Esophagus squamous epithelium (tissue), 4 donors: ENCODE data around the gene DDOST.

Source experiments
- CTCF ChIP-seq, 6 experiments: fragments of 450-650 bp in 4 of 6; fragments of 200-600 bp in 2 of 6; sonication (generic) in 2 of 6; IDR thresholded peaks; one replicate each; pipeline ENCODE4 v1.5.1; 2016 to 2019; ENCODE audit warnings: antibody characterized with exemption in 6 of 6, mild to moderate bottlenecking in 4 of 6, moderate library complexity in 4 of 6
- POLR2A ChIP-seq, 4 donors: fragments of 450-650 bp; IDR thresholded peaks; one replicate each; pipeline ENCODE4 v1.6.1; 2017; ENCODE audit warnings: antibody characterized with exemption in 4 of 4, mild to moderate bottlenecking in 4 of 4, moderate library complexity in 3 of 4

DNA sequence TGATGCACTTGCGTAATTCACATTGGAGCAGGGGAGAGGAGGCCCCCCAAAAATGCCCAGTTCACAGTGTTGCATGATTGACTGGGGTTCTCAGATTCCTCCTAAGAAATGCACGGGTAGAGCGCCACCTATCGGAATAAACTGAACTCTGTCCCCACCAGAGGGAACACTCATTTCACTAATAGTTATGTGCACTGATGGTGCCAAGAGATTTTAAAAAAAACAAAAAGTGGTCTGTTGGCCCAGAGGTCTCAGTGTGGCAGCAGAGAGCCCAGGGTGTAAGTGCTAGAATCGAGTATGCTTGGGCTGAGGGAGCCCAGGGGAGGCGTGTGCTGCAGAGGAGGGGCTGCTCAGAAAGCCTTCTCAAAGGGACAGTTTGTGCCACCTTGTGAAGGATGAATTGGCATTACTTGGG, 21.0 kb downstream of the DDOST start:
- peak; percentile 66 to 85 (median 76) for TF ChIP-seq CTCF (IDR thresholded peaks at IDR 0.05)
- no peak for TF ChIP-seq POLR2A (IDR thresholded peaks at IDR 0.05)
